Mucosa of descending colon (tissue), 3 donors: Measurements from ENCODE around the gene ARSJ. TPM values are rescaled to one million over a fixed set of nuclear protein-coding genes. Genes with fewer than 3 reads are reported as not detected.

Experiments
- ATAC-seq: fragments of 200-7000 bp; cut with Tn5 transposase; one replicate; pipeline ENCODE4 v1.9.1; 2020; ENCODE audit warnings: mild to moderate bottlenecking, moderate library complexity
- DNase-seq, 3 donors: peaks; one replicate each; pipeline ENCODE4 v3.0.0-alpha.2; 2020
- H3K36me3 ChIP-seq: fragments of 200-600 bp; one replicate; pipeline ENCODE4 v1.8.0; 2021; ENCODE audit warnings: low read depth, mild to moderate bottlenecking
- H3K4me1 ChIP-seq: fragments of 200-600 bp; one replicate; pipeline ENCODE4 v1.8.0; 2021; ENCODE audit warnings: low read depth, mild to moderate bottlenecking
- H3K4me3 ChIP-seq: fragments of 200-600 bp; one replicate; pipeline ENCODE4 v1.8.0; 2021; ENCODE audit warnings: mild to moderate bottlenecking
- H3K9me3 ChIP-seq: fragments of 200-600 bp; one replicate; pipeline ENCODE4 v1.8.0; 2021; ENCODE audit warnings: mild to moderate bottlenecking
- intact Hi-C, 2 donors: fragments of 100-400 bp; cut with DNase I in 1 of 2; cut with micrococcal nuclease in 1 of 2; formaldehyde crosslinking; loops; one replicate each; pipeline versions ENCODE4 v1.11.0 to v1.11.1; 2022; cut with DNase I, micrococcal nuclease
- total RNA-seq, 3 donors: library from RNA; stranded (reverse); fragmentation: NEBNext Ultra II Directional in 2 of 3; extraction: Animal tissue kit (Norgen Biotek cat#: 25700) in 2 of 3; gene quantifications; one replicate each; pipeline versions ENCODE4 v1.2.1 to v1.2.4, GENCODE V29; 2021 to 2023
- TF ChIP-seq, protein P1 (sequence below): fragments of 200-600 bp; IDR thresholded peaks from one replicate; pipeline ENCODE4 v1.8.0; 2022; ENCODE audit warnings: antibody characterized with exemption, mild to moderate bottlenecking
- donor health status: DM: no; HTN: no; CAD: no; lungs with moderate emphysema.
- donor health status: DM: no; HTN: no; CAD: no.
- donor health status: DM: no; HTN: yes; CAD: no.

ARSJ gene
- total RNA-seq, 3 donors from 2014 or later, result 6.1 to 10.4 (median 6.5) TPM

GRCh38 chr4:113871080-113871479, 108.4 kb downstream of the ARSJ start:
- intact Hi-C loops, result no loop called here
- TF ChIP-seq, protein P1, sequence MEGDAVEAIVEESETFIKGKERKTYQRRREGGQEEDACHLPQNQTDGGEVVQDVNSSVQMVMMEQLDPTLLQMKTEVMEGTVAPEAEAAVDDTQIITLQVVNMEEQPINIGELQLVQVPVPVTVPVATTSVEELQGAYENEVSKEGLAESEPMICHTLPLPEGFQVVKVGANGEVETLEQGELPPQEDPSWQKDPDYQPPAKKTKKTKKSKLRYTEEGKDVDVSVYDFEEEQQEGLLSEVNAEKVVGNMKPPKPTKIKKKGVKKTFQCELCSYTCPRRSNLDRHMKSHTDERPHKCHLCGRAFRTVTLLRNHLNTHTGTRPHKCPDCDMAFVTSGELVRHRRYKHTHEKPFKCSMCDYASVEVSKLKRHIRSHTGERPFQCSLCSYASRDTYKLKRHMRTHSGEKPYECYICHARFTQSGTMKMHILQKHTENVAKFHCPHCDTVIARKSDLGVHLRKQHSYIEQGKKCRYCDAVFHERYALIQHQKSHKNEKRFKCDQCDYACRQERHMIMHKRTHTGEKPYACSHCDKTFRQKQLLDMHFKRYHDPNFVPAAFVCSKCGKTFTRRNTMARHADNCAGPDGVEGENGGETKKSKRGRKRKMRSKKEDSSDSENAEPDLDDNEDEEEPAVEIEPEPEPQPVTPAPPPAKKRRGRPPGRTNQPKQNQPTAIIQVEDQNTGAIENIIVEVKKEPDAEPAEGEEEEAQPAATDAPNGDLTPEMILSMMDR, result no peak
- Histone ChIP-seq H3K4me3 (no peak overlapping the region), H3K9me3 (no peaks in the 10 kb centered on the region), H3K4me1 (no peaks in the 10 kb centered on the region), H3K36me3 (no peaks in the 10 kb centered on the region)
- DNase-seq, result no peak
- no peak for ATAC-seq

DNA sequence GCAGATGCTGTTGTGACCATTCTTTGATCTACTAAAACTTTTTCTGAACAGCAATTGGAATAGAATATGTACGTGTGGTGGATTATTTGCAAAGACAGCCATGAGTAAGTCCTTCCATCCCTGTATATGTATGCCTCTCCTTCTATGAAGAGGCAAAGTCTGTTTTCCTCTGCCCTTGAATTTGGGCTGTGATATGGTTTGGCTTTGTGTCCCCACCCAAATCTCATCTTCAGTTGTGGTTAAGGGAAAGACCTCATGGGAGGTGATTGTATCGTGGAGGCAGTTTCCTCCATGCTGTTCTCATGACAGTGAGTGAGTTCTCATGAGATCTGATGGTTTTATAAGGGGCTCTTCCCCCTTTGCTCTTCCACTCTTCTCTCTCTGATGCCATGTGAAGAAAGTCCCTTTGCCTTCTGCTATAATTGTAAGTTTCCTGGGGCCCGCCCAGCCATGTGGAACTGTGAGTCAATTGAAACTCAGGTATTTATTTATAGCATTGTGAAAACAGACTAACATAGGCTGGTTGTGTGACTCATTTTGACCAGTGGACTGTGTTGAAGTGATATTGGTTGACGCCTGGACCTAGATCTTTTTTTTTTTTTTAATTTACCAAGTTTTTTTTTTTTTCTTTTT, 109.6 kb downstream of the ARSJ start:
- H3K9me3 ChIP-seq, result no peaks in the 10 kb centered on the region
- DNase-seq (no peak), ATAC-seq (peak; percentile 69)
- intact Hi-C loops, result no loop called here
- no peak overlapping the region for H3K4me3 ChIP-seq
- no peaks in the 10 kb centered on the region for H3K4me1 ChIP-seq
- no peaks in the 10 kb centered on the region for H3K36me3 ChIP-seq
- TF ChIP-seq, protein P1, result no peak

DNA sequence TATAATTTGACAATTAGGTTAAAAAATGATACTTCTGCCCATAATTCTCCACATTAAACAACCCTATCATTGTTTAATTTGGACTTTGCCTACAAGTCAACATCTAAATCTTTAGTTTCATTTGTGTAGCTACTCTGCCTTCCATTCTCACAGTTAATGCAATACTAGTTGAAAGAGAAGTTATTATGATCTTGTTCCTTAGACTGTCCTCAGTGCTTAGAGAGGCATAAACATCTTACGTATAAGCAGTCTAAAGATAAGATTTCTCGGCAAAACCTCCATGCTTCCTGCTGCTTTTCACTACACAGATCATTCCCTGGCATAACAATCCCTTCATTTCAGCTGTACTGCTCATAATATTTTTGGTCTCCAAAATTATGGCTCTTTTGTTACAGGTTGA, 112.8 kb downstream of the ARSJ start:
- intact Hi-C loops, result no loop called here
- Histone ChIP-seq H3K9me3 (no peaks in the 10 kb centered on the region), H3K4me3 (no peak overlapping the region), H3K4me1 (no peaks in the 10 kb centered on the region), H3K36me3 (no peaks in the 10 kb centered on the region)
- DNase-seq (no peak), ATAC-seq (no peak)
- TF ChIP-seq, protein P1, result no peak

DNA sequence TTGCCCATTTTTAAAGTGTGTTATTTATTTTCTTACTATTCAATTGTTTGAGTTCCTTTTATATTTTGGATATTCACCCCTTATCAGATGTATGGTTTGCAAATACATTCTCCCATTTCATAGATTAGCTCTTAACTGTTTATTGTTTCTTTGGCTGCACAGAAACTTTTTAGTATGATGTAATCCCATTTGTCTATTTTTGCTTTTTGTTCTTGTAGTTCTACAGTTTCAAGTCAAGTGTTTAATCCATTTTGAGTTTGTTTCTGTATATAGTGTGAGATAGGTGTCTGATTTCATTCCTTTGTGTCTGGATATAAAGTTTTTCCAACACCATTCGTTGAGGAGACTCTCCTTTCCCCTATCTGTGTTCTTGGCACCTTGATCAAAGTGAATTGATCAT, 120.5 kb downstream of the ARSJ start:
- H3K4me3 ChIP-seq, result no peak overlapping the region
- no peaks in the 10 kb centered on the region for H3K36me3 ChIP-seq
- TF ChIP-seq, protein P1, result no peak
- intact Hi-C loops, result no loop called here
- ATAC-seq, result no peak
- H3K4me1 ChIP-seq, result no peaks in the 10 kb centered on the region
- no peak for DNase-seq
- no peaks in the 10 kb centered on the region for H3K9me3 ChIP-seq

DNA sequence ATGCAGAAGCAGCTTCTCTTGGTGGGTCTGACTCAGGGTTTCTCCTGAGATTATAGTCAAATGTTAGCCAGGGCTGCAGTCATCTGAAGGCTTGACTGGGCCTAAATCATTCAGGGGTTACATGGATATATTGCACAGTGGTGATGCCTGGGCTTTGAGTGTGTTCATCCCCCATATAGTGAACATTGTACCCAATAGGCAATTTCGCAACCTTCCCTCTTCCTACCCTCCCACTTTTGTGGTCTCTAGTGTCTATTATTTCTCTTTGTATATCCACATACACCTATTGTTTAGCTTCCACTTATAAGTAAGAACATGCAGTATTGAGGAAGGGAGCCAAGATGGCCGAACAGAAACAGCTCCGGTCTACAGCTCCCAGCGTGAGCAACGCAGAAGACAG, 127.6 kb downstream of the ARSJ start:
- TF ChIP-seq, protein P1, result no peak
- H3K4me3 ChIP-seq, result no peak overlapping the region
- ATAC-seq, result no peak
- H3K9me3 ChIP-seq, result no peaks in the 10 kb centered on the region
- no peaks in the 10 kb centered on the region for H3K4me1 ChIP-seq
- DNase-seq, result no peak
- H3K36me3 ChIP-seq, result no peaks in the 10 kb centered on the region
- intact Hi-C loops, result no loop called here

Other genes starting within 250 kb of the ARSJ start
- gene CAMK2D, start 217.9 kb downstream of the ARSJ start, total RNA-seq, result 10 to 100 TPM; 59.8 to 83.0 (median 77.3) TPM